ENCODE data around the gene BTAF1.
"Not testable (repeated sequence)": the region's sequence is repeated elsewhere in the genome, so short reads cannot be mapped to it uniquely, and the experiment has no call there.

Gene BTAF1

GRCh38 chr10:91923371-91924211, at the start of gene BTAF1:
Gene BTAF1 (plus strand): TSS chr10:91923770. CDS start chr10:91924077, 307 bp downstream.
- peak; percentile 86 to 91 for DNase-seq

GRCh38 chr10:91875156-91875555, 48.4 kb upstream of the BTAF1 start:
- DNase-seq = no peak

- no peak for DNase-seq
Measured at GRCh38 chr10:91875779-91876178, 47.8 kb upstream of the BTAF1 start.

DNA sequence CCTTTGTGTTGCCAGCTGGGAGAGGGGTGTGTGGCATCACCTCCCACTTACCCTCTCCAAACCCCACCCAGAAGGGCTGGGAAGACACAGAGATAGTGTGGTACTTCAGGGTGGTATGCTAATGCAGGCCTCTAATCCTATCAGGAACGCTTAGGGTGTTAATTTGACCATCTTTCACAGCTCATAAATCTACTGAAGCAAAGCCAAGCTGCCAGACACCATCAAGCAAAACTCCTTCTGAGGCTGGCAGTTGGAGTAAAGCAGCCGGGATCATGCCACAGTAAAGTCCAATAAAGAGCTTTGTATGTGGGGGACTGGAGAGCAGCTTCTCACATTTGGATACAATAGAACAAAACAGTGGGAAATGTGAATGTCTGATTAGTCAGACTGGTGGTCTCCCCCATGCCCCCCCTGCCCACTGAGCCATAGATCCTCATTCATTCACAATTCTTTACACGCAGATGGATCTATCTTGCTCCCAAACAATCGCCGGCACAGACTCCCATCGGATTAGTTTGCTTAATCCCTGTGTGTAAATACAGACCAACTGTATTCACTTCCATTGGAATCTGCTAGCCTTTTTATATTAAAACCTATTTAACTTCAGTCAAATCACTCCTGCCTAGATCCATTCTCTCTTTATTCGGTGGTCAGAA, 43.9 kb upstream of the BTAF1 start:
- DNase-seq = no peak

DNA sequence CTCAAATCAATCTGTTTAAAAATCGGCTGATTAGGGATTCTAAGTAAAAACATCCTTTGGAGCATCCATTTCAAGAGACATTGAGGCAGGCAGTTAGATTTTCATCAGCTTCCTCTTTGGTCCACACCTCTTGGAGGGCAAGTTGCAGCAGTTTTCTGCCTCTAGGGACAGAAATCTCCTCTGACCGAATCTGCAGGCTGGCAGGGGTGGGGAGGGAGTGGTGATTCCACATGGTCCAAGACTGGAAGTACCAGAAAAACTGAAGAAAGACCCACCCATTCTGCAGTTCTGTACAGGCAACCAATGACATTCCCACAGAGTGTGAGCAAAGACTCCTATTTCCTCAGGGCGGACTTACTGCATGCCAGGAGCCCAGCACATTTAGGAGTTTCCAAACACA, 43.3 kb upstream of the BTAF1 start:
- DNase-seq = no peak

- no peak for DNase-seq
Measured at GRCh38 chr10:91883549-91884444, 39.8 kb upstream of the BTAF1 start.

GRCh38 chr10:91884536-91884935, 39.0 kb upstream of the BTAF1 start:
- no peak for DNase-seq

DNA sequence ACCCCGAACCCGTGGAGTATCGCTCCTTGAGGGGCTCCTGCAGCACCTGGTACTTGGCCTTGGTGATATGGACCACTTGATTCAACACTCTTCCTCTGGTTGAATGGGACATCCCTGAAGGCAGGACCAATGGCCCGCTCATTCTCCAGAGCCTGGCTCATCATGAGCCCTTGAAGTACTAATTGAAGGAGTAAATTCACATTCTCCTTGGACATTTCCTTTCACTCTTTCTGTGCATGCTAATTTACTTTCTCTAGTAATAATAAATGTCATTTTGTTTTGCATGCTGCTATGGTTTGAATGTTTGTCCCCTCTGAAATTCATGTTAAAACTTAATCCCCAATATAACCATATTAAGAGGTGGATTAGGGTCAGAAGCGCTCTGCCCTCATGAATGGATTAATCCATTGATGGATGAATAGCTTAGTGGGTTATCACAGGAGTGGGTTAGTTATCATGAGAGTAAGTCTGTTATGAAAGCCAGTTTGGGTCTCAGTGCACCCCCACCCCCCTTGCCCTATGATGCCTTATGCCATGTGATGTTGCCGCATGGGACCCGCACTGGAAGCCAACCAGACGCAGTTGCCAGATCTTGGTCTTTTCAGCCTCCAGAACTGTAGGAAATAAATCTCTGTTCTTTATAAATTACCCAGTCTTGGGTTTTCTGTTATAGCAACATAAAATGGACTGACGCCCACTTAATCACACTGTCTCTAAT, 38.0 kb upstream of the BTAF1 start:
- DNase-seq = no peak

DNA sequence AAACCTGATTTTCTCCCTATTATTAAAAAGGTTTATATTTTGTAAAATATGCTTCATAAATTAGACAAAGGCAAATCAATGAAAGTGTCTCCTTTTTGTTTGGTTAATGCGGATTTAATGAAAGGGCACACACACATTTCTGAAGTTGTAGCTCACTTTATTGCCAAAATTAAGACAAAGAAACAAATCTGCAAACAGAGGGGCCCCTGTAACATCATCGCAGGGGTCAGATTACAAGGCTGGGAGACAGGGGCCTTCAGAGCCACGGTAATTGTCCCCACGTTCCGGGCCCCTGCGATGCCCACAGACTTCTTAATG, 36.7 kb upstream of the BTAF1 start:
- DNase-seq = no peak

- no peak for DNase-seq
Measured at GRCh38 chr10:91887272-91888076, 36.1 kb upstream of the BTAF1 start.

- DNase-seq = no peak
Measured at GRCh38 chr10:91891125-91892001, 32.2 kb upstream of the BTAF1 start.

DNA sequence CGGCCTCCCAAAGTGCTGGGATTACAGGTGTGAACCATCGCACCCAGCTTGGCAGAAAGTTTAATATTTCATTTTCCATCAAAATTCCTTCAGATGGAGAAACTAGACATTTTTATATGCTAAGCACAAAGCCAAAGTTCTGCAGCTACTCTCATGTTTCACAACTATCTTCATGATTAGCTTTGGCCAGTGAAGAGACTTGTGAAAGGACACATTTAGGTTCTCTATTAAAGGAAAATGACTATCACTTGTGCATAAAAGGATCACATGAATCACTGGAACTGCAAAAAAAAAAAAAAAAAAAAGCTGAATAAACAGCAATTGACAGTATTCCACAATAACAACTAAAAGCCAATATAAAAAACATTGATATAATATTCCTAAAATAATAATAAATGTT, 30.5 kb upstream of the BTAF1 start:
- no peak for DNase-seq

GRCh38 chr10:91894261-91894685, 29.3 kb upstream of the BTAF1 start:
- not testable (repeated sequence) for DNase-seq

- no peak for DNase-seq
Measured at GRCh38 chr10:91896212-91896756, 27.3 kb upstream of the BTAF1 start.

DNA sequence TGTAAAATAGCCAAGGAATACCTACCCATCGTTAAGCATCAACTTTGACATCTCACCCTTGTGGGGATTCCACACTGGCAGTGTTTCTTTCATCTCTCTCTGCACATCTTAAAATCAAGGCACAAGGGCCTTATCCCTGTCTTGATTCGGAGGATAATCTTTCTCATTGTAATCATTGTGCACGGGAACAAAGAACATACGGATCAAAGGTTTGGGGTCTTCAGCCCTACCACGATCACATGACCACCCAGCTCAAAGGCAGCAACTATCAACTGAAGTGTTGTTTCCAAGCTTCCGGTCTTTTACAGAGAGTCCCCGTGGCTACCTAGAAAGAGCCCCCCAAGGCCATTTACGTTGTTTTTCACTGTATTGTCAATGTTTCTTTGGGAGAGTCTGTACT, 26.1 kb upstream of the BTAF1 start:
- no peak for DNase-seq

- DNase-seq = peak in 1 of 2 experiments; percentile 11
Measured at GRCh38 chr10:91901784-91902677, 21.5 kb upstream of the BTAF1 start.

DNA sequence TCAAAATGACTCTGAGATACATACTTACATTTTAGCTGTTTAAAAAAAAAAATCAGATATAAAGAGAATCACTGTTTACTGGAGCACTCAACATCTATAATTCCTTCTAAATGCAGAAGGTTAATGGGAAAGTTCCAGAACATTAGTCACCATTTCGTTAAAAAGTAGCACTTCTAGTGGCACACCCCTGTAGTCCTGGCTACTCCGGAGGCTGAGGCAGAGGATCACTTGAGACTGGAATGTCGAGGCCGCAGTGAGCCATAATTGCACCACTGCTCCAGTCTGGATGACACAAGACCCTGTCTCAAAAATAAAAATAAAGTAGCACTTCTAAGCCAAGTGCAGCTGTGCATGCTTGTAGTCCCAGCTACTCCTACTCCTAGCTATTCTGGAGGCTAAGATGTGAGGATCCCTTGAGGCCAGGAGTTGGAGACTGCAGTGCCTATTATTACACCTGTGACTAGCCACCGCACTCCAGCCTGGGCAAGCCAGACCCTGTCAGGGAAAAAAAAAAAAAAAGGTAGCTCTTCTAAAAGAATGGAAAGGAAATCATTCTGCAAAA, 16.5 kb upstream of the BTAF1 start:
- no peak for DNase-seq

DNA sequence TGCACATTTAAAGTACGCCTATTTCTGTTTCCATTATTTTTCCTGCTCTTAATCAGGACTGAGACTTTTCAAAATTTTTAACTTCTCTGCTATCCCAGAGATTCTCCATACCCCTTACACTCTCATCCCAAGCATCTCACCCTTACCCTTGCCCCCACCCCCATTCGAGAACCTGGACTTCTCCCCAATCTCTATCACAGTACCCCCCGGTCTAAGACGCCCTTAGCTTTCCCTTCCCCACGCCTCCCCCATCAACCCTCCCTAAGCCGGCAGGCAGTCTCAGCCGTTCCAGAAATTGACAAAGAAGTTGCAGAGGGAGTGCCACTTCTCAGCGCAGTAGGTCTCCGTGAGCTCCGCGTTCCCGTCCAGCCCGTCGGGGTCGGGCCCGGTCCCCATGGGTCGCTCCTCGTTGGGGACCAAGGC, 15.6 kb upstream of the BTAF1 start:
- DNase-seq = no peak
